WTC11 (cell line): ENCODE data around the gene NOXA1. TPM values are rescaled to one million over a fixed set of nuclear protein-coding genes. Genes with fewer than 3 reads are reported as not detected.

ENCODE experiments used
- ATAC-seq: fragments of 200-7000 bp; cut with Tn5 transposase; 2 replicates; pipeline ENCODE4 v1.10.0; 2021; ENCODE audit warnings: mild to moderate bottlenecking, moderate library complexity
- CTCF ChIA-PET: fragments of 300-600 bp; sonication (Branson Sonifier 250); formaldehyde crosslinking; loops from one replicate; lab custom pipeline; 2021; ENCODE audit warnings: antibody characterized with exemption; lab: Charles Lee
- POLR2A ChIA-PET: fragments of 350-600 bp; sonication (Branson Sonifier 250); formaldehyde crosslinking; loops from one replicate; lab custom pipeline; 2021; ENCODE audit warnings: antibody characterized with exemption; lab: Charles Lee
- DNase-seq: peaks from one replicate; pipeline ENCODE4 v3.0.0; 2021; ENCODE audit warnings: low spot score
- H3K27ac Mint-ChIP-seq: 2 replicates; pipeline ENCODE4 v1.8.0; 2021; ENCODE audit warnings: mixed read lengths
- H3K27me3 Mint-ChIP-seq: 2 replicates; pipeline ENCODE4 v1.8.0; 2021; ENCODE audit warnings: low read depth, mild to moderate bottlenecking, moderate library complexity, mixed read lengths
- H3K36me3 Mint-ChIP-seq: 2 replicates; pipeline ENCODE4 v1.8.0; 2021; ENCODE audit warnings: mixed read lengths
- H3K4me1 Mint-ChIP-seq: 2 replicates; pipeline ENCODE4 v1.8.0; 2022; ENCODE audit warnings: mixed read lengths
- H3K4me3 Mint-ChIP-seq: 2 replicates; pipeline ENCODE4 v1.8.0; 2021; ENCODE audit warnings: mild to moderate bottlenecking, moderate library complexity, mixed read lengths
- H3K9me3 Mint-ChIP-seq: 2 replicates; pipeline ENCODE4 v1.8.0; 2021; ENCODE audit warnings: mixed read lengths
- EMX1 ChIP-seq: fragments of 250-450 bp; sonication (Bioruptor Pico); IDR thresholded peaks from 2 replicates; pipeline ENCODE4 v1.8.0; 2021; ENCODE audit warnings: mild to moderate bottlenecking
- ETV6 ChIP-seq: sonication (generic); formaldehyde crosslinking; IDR thresholded peaks from 2 replicates; pipeline ENCODE4 v1.8.1; 2022; ENCODE audit warnings: mild to moderate bottlenecking, missing genetic modification reagents
- FOXJ3 ChIP-seq: sonication (generic); formaldehyde crosslinking; IDR thresholded peaks from 2 replicates; pipeline ENCODE4 v1.9.0; 2021; ENCODE audit warnings: missing genetic modification reagents, mild to moderate bottlenecking, borderline replicate concordance
- FOXP1 ChIP-seq: sonication (generic); formaldehyde crosslinking; IDR thresholded peaks from 2 replicates; pipeline ENCODE4 v1.8.0; 2022; ENCODE audit warnings: missing genetic modification reagents, mild to moderate bottlenecking, moderate library complexity, borderline replicate concordance
- GABPB1 ChIP-seq: sonication (generic); formaldehyde crosslinking; IDR thresholded peaks from 2 replicates; pipeline ENCODE4 v1.8.1; 2023; ENCODE audit warnings: mild to moderate bottlenecking, missing genetic modification reagents
- JUN ChIP-seq: sonication (generic); formaldehyde crosslinking; IDR thresholded peaks from 2 replicates; pipeline ENCODE4 v1.8.0; 2023; ENCODE audit warnings: mild to moderate bottlenecking, missing genetic modification reagents
- MXD4 ChIP-seq: fragments of 250-450 bp; sonication (Bioruptor Pico); IDR thresholded peaks from 2 replicates; pipeline ENCODE4 v1.8.0; 2021; ENCODE audit warnings: mild to moderate bottlenecking, moderate library complexity, borderline replicate concordance
- MYBL2 ChIP-seq: sonication (generic); formaldehyde crosslinking; IDR thresholded peaks from 2 replicates; pipeline ENCODE4 v1.8.1; 2023; ENCODE audit warnings: mild to moderate bottlenecking, moderate library complexity, missing genetic modification reagents
- NR3C1 ChIP-seq: sonication (generic); formaldehyde crosslinking; conservative IDR thresholded peaks from 2 replicates; pipeline ENCODE4 v1.8.1; 2023; ENCODE audit warnings: low read depth, mild to moderate bottlenecking, missing genetic modification reagents
- PRRX2 ChIP-seq: fragments of 250-450 bp; sonication (Bioruptor Pico); IDR thresholded peaks from 2 replicates; pipeline ENCODE4 v1.8.0; 2021; ENCODE audit warnings: mild to moderate bottlenecking
- ZNF416 ChIP-seq: fragments of 250-450 bp; sonication (Bioruptor Pico); IDR thresholded peaks from 2 replicates; pipeline ENCODE4 v1.9.0; 2021; ENCODE audit warnings: mild to moderate bottlenecking, inconsistent platforms
- total RNA-seq: library from RNA; stranded (reverse); gene quantifications from 3 replicates; pipeline ENCODE4 v1.2.3, GENCODE V29; 2021
- TF ChIP-seq, protein P1 (sequence below): sonication (generic); formaldehyde crosslinking; IDR thresholded peaks from 2 replicates; pipeline ENCODE4 v1.8.1; 2022; ENCODE audit warnings: mild to moderate bottlenecking, moderate library complexity, missing genetic modification reagents
- TF ChIP-seq, protein P2 (sequence below): sonication (generic); formaldehyde crosslinking; IDR thresholded peaks from 2 replicates; pipeline ENCODE4 v1.8.0; 2022; ENCODE audit warnings: mild to moderate bottlenecking, missing genetic modification reagents
- TF ChIP-seq, protein P3 (sequence below): sonication (generic); formaldehyde crosslinking; IDR thresholded peaks from 2 replicates; pipeline ENCODE4 v1.8.1; 2022; ENCODE audit warnings: mild to moderate bottlenecking, missing genetic modification reagents, moderate library complexity, borderline replicate concordance
- TF ChIP-seq, protein P4 (sequence below): sonication (generic); formaldehyde crosslinking; IDR thresholded peaks from 2 replicates; pipeline ENCODE4 v1.8.1; 2023; ENCODE audit warnings: mild to moderate bottlenecking, missing genetic modification reagents
- TF ChIP-seq, protein P5 (sequence below): fragments of 250-450 bp; sonication (Bioruptor Pico); IDR thresholded peaks from 2 replicates; pipeline ENCODE4 v1.9.0; 2021; ENCODE audit warnings: moderate library complexity, mild to moderate bottlenecking, inconsistent platforms, borderline replicate concordance
- TF ChIP-seq, protein P6 (sequence below): fragments of 250-450 bp; sonication (Bioruptor Pico); IDR thresholded peaks from 2 replicates; pipeline ENCODE4 v1.9.0; 2021; ENCODE audit warnings: mild to moderate bottlenecking
- TF ChIP-seq, protein P7 (sequence below): sonication (generic); formaldehyde crosslinking; IDR thresholded peaks from 2 replicates; pipeline ENCODE4 v1.8.1; 2023; ENCODE audit warnings: mild to moderate bottlenecking, missing genetic modification reagents, moderate library complexity
- TF ChIP-seq, protein P8 (sequence below): sonication (generic); formaldehyde crosslinking; conservative IDR thresholded peaks from 2 replicates; pipeline ENCODE4 v1.8.1; 2022; ENCODE audit warnings: mild to moderate bottlenecking, missing genetic modification reagents

Gene NOXA1
- total RNA-seq, 1 experiment from 2014 or later, result 2.9 TPM

DNA sequence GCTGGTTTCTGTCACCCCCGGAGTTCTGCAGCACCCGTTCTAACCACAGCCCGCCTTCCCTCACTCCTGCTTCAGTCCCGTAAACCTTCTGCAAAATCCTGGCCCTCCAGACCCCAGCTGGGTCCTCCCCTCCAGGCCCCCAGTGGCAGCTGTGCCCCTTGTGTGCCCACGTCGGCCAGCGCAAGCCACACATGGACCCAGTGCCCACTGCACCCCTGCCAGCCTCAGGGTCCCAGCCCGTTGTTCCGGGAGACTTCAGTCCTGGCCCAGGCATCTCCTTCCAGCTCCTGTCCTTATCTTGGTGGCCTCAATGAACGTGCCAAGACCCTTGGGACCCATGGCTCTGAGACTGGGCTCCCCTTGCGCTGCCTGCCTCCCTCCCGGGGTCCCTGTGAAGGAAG lies 43.4 kb upstream of the NOXA1 start:
- CTCF ChIA-PET, result no interaction called here
- no peak for ATAC-seq
- DNase-seq, result peak; percentile 7
- H3K27ac Mint-ChIP-seq, result no peak overlapping the region
- POLR2A ChIA-PET, result no interaction called here
- H3K36me3 Mint-ChIP-seq, result peaks cover 8% of the 10 kb centered on the region; the same call in 1 of the 2 replicates
- H3K9me3 Mint-ChIP-seq, result 0 out of 2 replicates have a peak, but pooled peaks cover 7% of the 10 kb centered on the region
- H3K4me1 Mint-ChIP-seq, result peaks cover 3% of the 10 kb centered on the region; the same call in 1 of the 2 replicates
- TF ChIP-seq ZNF416 (CRISPR knock-in tag), result no peak
- TF ChIP-seq, protein P1, sequence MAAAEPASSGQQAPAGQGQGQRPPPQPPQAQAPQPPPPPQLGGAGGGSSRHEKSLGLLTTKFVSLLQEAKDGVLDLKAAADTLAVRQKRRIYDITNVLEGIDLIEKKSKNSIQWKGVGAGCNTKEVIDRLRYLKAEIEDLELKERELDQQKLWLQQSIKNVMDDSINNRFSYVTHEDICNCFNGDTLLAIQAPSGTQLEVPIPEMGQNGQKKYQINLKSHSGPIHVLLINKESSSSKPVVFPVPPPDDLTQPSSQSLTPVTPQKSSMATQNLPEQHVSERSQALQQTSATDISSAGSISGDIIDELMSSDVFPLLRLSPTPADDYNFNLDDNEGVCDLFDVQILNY (CRISPR knock-in tag), result no peak
- TF ChIP-seq, protein P2, sequence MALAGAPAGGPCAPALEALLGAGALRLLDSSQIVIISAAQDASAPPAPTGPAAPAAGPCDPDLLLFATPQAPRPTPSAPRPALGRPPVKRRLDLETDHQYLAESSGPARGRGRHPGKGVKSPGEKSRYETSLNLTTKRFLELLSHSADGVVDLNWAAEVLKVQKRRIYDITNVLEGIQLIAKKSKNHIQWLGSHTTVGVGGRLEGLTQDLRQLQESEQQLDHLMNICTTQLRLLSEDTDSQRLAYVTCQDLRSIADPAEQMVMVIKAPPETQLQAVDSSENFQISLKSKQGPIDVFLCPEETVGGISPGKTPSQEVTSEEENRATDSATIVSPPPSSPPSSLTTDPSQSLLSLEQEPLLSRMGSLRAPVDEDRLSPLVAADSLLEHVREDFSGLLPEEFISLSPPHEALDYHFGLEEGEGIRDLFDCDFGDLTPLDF (CRISPR knock-in tag), result no peak
- TF ChIP-seq, all 79 proteins: peak for 0
- H3K4me3 Mint-ChIP-seq, result no peak overlapping the region
- peaks cover 16% of the 10 kb centered on the region for H3K27me3 Mint-ChIP-seq

DNA sequence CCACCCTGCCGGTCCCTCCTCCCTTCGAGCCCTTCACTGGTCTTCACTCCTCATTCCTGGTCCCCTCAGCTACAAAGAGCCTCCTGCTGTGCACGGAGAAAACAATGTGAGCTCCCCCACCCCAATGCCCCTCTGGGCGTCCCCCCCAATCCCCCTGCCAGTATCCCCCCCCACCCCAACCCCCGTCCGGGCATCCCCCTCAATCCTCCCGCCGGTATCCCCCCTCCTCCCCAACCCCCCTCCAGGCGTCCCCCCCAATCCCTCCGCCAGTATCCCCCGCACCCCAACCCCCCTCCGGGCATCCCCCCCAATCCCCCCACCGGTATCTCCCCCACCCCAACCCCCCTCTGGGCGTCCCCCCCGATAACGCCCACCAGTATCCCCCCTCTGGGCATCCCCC lies 43.0 kb upstream of the NOXA1 start:
- CTCF ChIA-PET, result no interaction called here
- no peak for ATAC-seq
- no peak for DNase-seq
- POLR2A ChIA-PET, result no interaction called here
- H3K36me3 Mint-ChIP-seq, result peaks cover 8% of the 10 kb centered on the region; the same call in 1 of the 2 replicates
- peaks cover 16% of the 10 kb centered on the region for H3K27me3 Mint-ChIP-seq
- TF ChIP-seq EMX1 (CRISPR knock-in tag) (no peak), FOXJ3 (no peak), ETV6 (CRISPR knock-in tag) (no peak), MXD4 (no peak), PRRX2 (CRISPR knock-in tag) (no peak), GABPB1 (CRISPR knock-in tag) (no peak), MYBL2 (CRISPR knock-in tag) (no peak)
- TF ChIP-seq, protein P3, sequence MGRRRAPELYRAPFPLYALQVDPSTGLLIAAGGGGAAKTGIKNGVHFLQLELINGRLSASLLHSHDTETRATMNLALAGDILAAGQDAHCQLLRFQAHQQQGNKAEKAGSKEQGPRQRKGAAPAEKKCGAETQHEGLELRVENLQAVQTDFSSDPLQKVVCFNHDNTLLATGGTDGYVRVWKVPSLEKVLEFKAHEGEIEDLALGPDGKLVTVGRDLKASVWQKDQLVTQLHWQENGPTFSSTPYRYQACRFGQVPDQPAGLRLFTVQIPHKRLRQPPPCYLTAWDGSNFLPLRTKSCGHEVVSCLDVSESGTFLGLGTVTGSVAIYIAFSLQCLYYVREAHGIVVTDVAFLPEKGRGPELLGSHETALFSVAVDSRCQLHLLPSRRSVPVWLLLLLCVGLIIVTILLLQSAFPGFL (CRISPR knock-in tag), result no peak
- TF ChIP-seq, protein P4, sequence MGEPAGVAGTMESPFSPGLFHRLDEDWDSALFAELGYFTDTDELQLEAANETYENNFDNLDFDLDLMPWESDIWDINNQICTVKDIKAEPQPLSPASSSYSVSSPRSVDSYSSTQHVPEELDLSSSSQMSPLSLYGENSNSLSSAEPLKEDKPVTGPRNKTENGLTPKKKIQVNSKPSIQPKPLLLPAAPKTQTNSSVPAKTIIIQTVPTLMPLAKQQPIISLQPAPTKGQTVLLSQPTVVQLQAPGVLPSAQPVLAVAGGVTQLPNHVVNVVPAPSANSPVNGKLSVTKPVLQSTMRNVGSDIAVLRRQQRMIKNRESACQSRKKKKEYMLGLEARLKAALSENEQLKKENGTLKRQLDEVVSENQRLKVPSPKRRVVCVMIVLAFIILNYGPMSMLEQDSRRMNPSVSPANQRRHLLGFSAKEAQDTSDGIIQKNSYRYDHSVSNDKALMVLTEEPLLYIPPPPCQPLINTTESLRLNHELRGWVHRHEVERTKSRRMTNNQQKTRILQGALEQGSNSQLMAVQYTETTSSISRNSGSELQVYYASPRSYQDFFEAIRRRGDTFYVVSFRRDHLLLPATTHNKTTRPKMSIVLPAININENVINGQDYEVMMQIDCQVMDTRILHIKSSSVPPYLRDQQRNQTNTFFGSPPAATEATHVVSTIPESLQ (CRISPR knock-in tag), result no peak
- TF ChIP-seq, protein P1 (CRISPR knock-in tag), result no peak
- peaks cover 3% of the 10 kb centered on the region; the same call in 1 of the 2 replicates for H3K4me1 Mint-ChIP-seq
- no peak overlapping the region for H3K4me3 Mint-ChIP-seq
- no peak overlapping the region for H3K27ac Mint-ChIP-seq
- 0 out of 2 replicates have a peak, but pooled peaks cover 7% of the 10 kb centered on the region for H3K9me3 Mint-ChIP-seq

DNA sequence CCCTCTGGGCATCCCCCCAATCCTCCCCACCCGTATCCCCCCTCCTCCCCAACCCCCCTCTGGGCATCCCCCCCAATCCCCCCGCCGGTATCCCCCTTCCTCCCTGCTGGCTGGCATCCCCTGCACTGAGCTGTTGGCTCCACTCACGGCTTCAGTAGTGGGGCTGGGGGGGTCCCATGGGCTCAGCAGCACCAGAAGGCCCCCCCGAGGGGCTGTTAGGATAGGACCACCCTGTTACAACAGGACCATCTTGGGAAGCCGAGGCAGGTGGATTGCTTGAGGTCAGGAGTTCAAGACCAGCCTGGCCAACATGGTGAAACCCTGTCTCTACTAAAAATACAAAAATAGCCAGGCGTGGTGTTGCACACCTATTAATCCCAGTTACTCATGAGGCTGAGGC lies 42.6 kb upstream of the NOXA1 start:
- POLR2A ChIA-PET, result no interaction called here
- H3K4me3 Mint-ChIP-seq, result no peak overlapping the region
- peaks cover 14% of the 10 kb centered on the region for H3K27me3 Mint-ChIP-seq
- H3K36me3 Mint-ChIP-seq, result peaks cover 6% of the 10 kb centered on the region; the same call in 1 of the 2 replicates
- H3K9me3 Mint-ChIP-seq, result 0 out of 2 replicates have a peak, but pooled peaks cover 6% of the 10 kb centered on the region
- CTCF ChIA-PET, result no interaction called here
- ATAC-seq (no peak), DNase-seq (peak; percentile 1)
- no peak overlapping the region for H3K27ac Mint-ChIP-seq
- H3K4me1 Mint-ChIP-seq, result peaks cover 3% of the 10 kb centered on the region; the same call in 1 of the 2 replicates
- TF ChIP-seq, protein P5, sequence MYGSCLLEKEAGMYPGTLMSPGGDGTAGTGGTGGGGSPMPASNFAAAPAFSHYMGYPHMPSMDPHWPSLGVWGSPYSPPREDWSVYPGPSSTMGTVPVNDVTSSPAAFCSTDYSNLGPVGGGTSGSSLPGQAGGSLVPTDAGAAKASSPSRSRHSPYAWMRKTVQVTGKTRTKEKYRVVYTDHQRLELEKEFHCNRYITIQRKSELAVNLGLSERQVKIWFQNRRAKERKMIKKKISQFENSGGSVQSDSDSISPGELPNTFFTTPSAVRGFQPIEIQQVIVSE (CRISPR knock-in tag), result no peak
- TF ChIP-seq, protein P6, sequence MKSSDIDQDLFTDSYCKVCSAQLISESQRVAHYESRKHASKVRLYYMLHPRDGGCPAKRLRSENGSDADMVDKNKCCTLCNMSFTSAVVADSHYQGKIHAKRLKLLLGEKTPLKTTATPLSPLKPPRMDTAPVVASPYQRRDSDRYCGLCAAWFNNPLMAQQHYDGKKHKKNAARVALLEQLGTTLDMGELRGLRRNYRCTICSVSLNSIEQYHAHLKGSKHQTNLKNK, result no peak
- TF ChIP-seq GABPB1 (CRISPR knock-in tag) (no peak), JUN (CRISPR knock-in tag) (no peak), NR3C1 (no peak), FOXP1 (CRISPR knock-in tag) (no peak)
- TF ChIP-seq, protein P7, sequence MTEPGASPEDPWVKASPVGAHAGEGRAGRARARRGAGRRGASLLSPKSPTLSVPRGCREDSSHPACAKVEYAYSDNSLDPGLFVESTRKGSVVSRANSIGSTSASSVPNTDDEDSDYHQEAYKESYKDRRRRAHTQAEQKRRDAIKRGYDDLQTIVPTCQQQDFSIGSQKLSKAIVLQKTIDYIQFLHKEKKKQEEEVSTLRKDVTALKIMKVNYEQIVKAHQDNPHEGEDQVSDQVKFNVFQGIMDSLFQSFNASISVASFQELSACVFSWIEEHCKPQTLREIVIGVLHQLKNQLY, result no peak
- TF ChIP-seq, protein P8, sequence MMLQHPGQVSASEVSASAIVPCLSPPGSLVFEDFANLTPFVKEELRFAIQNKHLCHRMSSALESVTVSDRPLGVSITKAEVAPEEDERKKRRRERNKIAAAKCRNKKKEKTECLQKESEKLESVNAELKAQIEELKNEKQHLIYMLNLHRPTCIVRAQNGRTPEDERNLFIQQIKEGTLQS (CRISPR knock-in tag), result no peak
